ENCODE results near the gene HRH2.

Gene HRH2

DNA sequence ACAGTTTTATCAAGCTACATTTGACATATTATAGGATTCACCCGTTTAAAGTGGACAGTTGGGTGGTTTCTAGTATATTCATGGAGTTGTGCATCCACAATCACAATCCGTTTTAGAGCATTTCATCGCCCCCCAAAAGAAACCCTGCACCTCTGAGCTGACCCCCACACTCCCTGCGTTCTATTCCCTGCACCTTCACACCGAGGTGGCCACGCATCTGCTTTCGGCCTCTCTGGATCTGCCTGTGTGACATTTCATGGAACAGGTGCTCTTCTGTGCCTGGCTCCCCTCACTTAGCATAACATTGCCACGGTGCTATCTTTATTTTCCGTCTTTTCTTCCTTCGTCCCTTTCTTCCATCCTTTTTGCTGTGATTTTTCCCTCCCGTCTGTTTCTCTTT is 32.7 kb downstream of the HRH2 start:
- no peak overlapping the region for H4K91ac ChIP-seq (ENCODE audit: low read depth, low read length)
- no peaks in the 10 kb centered on the region for H3K79me2 ChIP-seq (ENCODE audit: control insufficient read depth, insufficient read depth, low read length, poor library complexity)
- H2BK5ac ChIP-seq (ENCODE audit: low read depth, low read length, poor library complexity): no peak overlapping the region
- H3K36me3 ChIP-seq (ENCODE audit: control insufficient read depth in 1 of 2, insufficient read depth in 2 of 2, low read length in 2 of 2): no peaks in the 10 kb centered on the region
- no peak overlapping the region for H3K4me2 ChIP-seq (ENCODE audit: low read length)
- H3K4ac ChIP-seq (ENCODE audit: low read depth, low read length): no peak overlapping the region
- no peak overlapping the region for H3K9ac ChIP-seq (ENCODE audit: low read length)
- no peak overlapping the region for H3K18ac ChIP-seq (ENCODE audit: low read length)
- no peaks in the 10 kb centered on the region for H3K4me1 ChIP-seq (ENCODE audit: control insufficient read depth in 1 of 2, insufficient read depth in 2 of 2, low read length in 2 of 2)
- WGBS (ENCODE audit: extremely low coverage, insufficient coverage, insufficient read length): no CpG with 5 or more reads among the region's 11 CpGs
- no peak overlapping the region for H2AK5ac ChIP-seq (ENCODE audit: low read length)
- no peaks in the 10 kb centered on the region for H3K27me3 ChIP-seq (ENCODE audit: insufficient read depth, low read length)
- H4K12ac ChIP-seq (ENCODE audit: low read depth, low read length): no peak overlapping the region
- H2AFZ ChIP-seq (ENCODE audit: insufficient read depth, low read length, poor library complexity): no peak overlapping the region
- H3K14ac ChIP-seq (ENCODE audit: low read length): no peak overlapping the region
- H3K4me3 ChIP-seq (ENCODE audit: low read depth, low read length): no peak overlapping the region
- H3K27ac ChIP-seq (ENCODE audit: low read depth, low read length): no peak overlapping the region
- no peak overlapping the region for H2BK120ac ChIP-seq (ENCODE audit: insufficient read depth, low read length, poor library complexity)
- H4K8ac ChIP-seq (ENCODE audit: low read depth, low read length): no peak overlapping the region
- no peaks in the 10 kb centered on the region for H3K79me1 ChIP-seq (ENCODE audit: low read length)
- no peak overlapping the region for H3K23ac ChIP-seq (ENCODE audit: low read length)
- DNase-seq: no peak
- H2BK12ac ChIP-seq (ENCODE audit: low read length): no peak overlapping the region
- peaks cover 8% of the 10 kb centered on the region for H3K9me3 ChIP-seq (ENCODE audit: insufficient read depth, low read depth, low read length)

DNA sequence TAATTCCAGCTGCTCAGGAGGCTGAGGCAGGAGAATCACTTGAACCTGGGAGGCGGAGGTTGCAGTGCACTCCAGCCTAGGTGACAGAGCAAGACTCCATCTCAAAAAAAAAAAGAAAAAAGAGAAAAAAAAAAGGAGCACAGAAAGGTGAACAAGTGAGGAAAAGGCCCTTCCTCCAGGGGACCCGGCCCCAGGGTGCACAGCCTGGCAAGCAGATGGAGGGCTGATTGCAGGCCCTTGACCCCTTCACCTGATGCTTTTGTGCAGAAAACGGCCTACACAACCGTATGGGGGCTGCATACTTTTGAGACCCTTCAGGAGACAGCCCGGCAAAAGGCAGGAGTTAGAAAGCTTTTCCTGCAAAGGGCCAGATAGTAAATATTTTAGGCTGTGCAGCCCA is 33.9 kb downstream of the HRH2 start:
- Histone ChIP-seq H2AK5ac (ENCODE audit: low read length) (no peak overlapping the region), H3K4me1 (ENCODE audit: control insufficient read depth in 1 of 2, insufficient read depth in 2 of 2, low read length in 2 of 2) (peaks cover 2 to 3% of the 10 kb centered on the region in 2 experiments), H3K79me1 (ENCODE audit: low read length) (peaks cover 3% of the 10 kb centered on the region), H3K27ac (ENCODE audit: low read depth, low read length) (no peak overlapping the region), H3K79me2 (ENCODE audit: control insufficient read depth, insufficient read depth, low read length, poor library complexity) (no peaks in the 10 kb centered on the region), H3K23ac (ENCODE audit: low read length) (no peak overlapping the region), H4K8ac (ENCODE audit: low read depth, low read length) (no peak overlapping the region), H2BK12ac (ENCODE audit: low read length) (no peak overlapping the region), H3K18ac (ENCODE audit: low read length) (no peak overlapping the region), H3K4ac (ENCODE audit: low read depth, low read length) (no peak overlapping the region), H3K9ac (ENCODE audit: low read length) (no peak overlapping the region), H3K27me3 (ENCODE audit: insufficient read depth, low read length) (no peaks in the 10 kb centered on the region), H2AFZ (ENCODE audit: insufficient read depth, low read length, poor library complexity) (no peak overlapping the region), H3K4me3 (ENCODE audit: low read depth, low read length) (no peak overlapping the region), H4K91ac (ENCODE audit: low read depth, low read length) (no peak overlapping the region), H3K4me2 (ENCODE audit: low read length) (no peak overlapping the region), H3K9me3 (ENCODE audit: insufficient read depth, low read depth, low read length) (peaks cover 8% of the 10 kb centered on the region), H3K36me3 (ENCODE audit: control insufficient read depth in 1 of 2, insufficient read depth in 2 of 2, low read length in 2 of 2) (no peaks in the 10 kb centered on the region), H2BK120ac (ENCODE audit: insufficient read depth, low read length, poor library complexity) (no peak overlapping the region), H4K12ac (ENCODE audit: low read depth, low read length) (no peak overlapping the region), H3K14ac (ENCODE audit: low read length) (no peak overlapping the region), H2BK5ac (ENCODE audit: low read depth, low read length, poor library complexity) (no peak overlapping the region)
- no CpG with 5 or more reads among the region's 5 CpGs for WGBS (ENCODE audit: extremely low coverage, insufficient coverage, insufficient read length)
- DNase-seq: no peak

DNA sequence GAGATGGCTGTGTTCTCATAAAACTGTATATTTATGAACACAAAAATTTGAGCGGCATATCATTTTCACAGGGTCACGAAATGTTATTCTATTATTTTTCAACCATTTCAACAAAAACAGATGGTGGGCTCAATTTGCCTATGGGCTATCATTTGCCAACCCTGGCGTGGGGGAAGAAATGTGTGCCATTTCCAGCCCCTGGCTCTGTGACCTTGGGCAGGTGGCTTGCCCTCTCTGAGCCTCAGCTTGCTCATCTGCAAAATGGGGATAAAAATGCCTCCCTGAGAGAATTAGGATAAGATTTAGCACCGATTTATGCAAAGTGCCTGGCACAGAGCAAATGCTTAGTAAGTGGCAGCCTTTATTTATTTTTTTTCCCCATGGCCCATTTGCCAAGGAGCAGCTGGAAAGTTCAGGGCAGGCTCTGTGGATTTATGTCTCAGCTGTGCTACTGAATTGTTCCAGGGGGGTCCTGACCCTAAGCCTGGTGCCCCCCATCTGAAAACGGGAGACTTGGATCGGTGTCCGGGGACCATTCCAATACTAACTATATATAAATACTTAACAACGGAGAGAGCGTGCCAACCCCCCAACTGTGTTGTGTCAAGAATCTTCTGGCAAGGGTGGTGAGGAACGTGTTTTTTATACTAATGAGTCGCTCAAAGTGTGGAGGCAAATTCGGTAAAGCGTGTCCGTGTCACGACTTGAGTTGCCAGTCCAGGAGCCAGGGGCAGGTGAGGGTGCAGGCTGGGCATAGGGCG is 34.5 kb downstream of the HRH2 start:
- no peaks in the 10 kb centered on the region for H3K79me2 ChIP-seq (ENCODE audit: control insufficient read depth, insufficient read depth, low read length, poor library complexity)
- no peak overlapping the region for H3K4me2 ChIP-seq (ENCODE audit: low read length)
- H3K14ac ChIP-seq (ENCODE audit: low read length): no peak overlapping the region
- H3K9me3 ChIP-seq (ENCODE audit: insufficient read depth, low read depth, low read length): peaks cover 8% of the 10 kb centered on the region
- H4K8ac ChIP-seq (ENCODE audit: low read depth, low read length): no peak overlapping the region
- no CpG with 5 or more reads among the region's 16 CpGs for WGBS (ENCODE audit: extremely low coverage, insufficient coverage, insufficient read length)
- no peaks in the 10 kb centered on the region for H3K27me3 ChIP-seq (ENCODE audit: insufficient read depth, low read length)
- no peak overlapping the region for H2AFZ ChIP-seq (ENCODE audit: insufficient read depth, low read length, poor library complexity)
- peaks cover 2 to 3% of the 10 kb centered on the region in 2 experiments for H3K4me1 ChIP-seq (ENCODE audit: control insufficient read depth in 1 of 2, insufficient read depth in 2 of 2, low read length in 2 of 2)
- H2AK5ac ChIP-seq (ENCODE audit: low read length): no peak overlapping the region
- no peak overlapping the region for H4K12ac ChIP-seq (ENCODE audit: low read depth, low read length)
- no peak overlapping the region for H2BK120ac ChIP-seq (ENCODE audit: insufficient read depth, low read length, poor library complexity)
- peaks cover 3% of the 10 kb centered on the region for H3K79me1 ChIP-seq (ENCODE audit: low read length)
- H3K4ac ChIP-seq (ENCODE audit: low read depth, low read length): no peak overlapping the region
- H3K9ac ChIP-seq (ENCODE audit: low read length): no peak overlapping the region
- no peak overlapping the region for H3K23ac ChIP-seq (ENCODE audit: low read length)
- no peak overlapping the region for H4K91ac ChIP-seq (ENCODE audit: low read depth, low read length)
- no peak overlapping the region for H3K4me3 ChIP-seq (ENCODE audit: low read depth, low read length)
- no peak overlapping the region for H2BK5ac ChIP-seq (ENCODE audit: low read depth, low read length, poor library complexity)
- H3K27ac ChIP-seq (ENCODE audit: low read depth, low read length): no peak overlapping the region
- no peak overlapping the region for H3K18ac ChIP-seq (ENCODE audit: low read length)
- no peak overlapping the region for H2BK12ac ChIP-seq (ENCODE audit: low read length)
- DNase-seq: no peak
- H3K36me3 ChIP-seq (ENCODE audit: control insufficient read depth in 1 of 2, insufficient read depth in 2 of 2, low read length in 2 of 2): no peaks in the 10 kb centered on the region

DNA sequence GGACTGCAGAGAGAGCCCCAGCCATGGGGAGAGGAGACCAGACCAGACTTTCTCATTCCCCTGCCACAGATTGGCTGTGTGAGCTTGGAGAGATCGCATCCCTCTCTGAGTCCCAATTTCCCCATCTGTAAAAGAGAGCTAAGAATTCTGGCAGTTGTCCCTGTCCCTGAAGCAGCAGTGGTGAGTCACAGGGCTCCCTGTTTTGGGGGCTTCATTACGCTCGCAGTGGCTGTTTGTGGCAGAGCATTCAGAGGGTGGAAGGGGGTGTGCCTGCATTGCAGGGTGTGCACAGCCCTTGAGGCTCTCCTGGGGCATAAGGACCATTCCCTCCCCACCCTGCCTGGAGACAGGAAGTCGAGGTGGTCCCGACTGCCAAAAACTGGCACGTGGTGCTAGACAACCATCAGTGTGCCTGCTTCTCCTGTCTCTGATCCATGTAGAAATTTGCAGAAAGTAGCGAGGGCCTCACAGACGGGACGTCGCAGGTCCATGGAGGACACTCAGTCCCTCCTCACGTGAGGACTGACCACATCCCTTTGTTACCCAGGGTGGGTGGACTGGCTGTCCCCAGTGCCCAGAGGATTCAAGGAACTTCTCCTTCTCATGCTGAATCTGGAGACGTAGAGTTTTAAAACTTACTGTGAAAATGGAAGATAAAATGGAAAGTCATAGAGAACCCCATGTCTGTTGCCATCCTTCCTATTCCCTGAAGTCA is 35.3 kb downstream of the HRH2 start:
- Histone ChIP-seq H2AFZ (ENCODE audit: insufficient read depth, low read length, poor library complexity) (no peak overlapping the region), H3K23ac (ENCODE audit: low read length) (no peak overlapping the region), H3K9me3 (ENCODE audit: insufficient read depth, low read depth, low read length) (peaks cover 2% of the 10 kb centered on the region)

More for the DNA sequence above, 35.3 kb downstream of the HRH2 start:
- Histone ChIP-seq H2BK5ac (ENCODE audit: low read depth, low read length, poor library complexity) (no peak overlapping the region), H3K4me3 (ENCODE audit: low read depth, low read length) (no peak overlapping the region), H2BK12ac (ENCODE audit: low read length) (no peak overlapping the region), H3K18ac (ENCODE audit: low read length) (no peak overlapping the region), H3K4me2 (ENCODE audit: low read length) (no peak overlapping the region), H3K14ac (ENCODE audit: low read length) (no peak overlapping the region), H3K27ac (ENCODE audit: low read depth, low read length) (no peak overlapping the region), H4K8ac (ENCODE audit: low read depth, low read length) (no peak overlapping the region), H3K27me3 (ENCODE audit: insufficient read depth, low read length) (no peaks in the 10 kb centered on the region), H3K9ac (ENCODE audit: low read length) (no peak overlapping the region), H3K79me2 (ENCODE audit: control insufficient read depth, insufficient read depth, low read length, poor library complexity) (no peaks in the 10 kb centered on the region), H4K91ac (ENCODE audit: low read depth, low read length) (no peak overlapping the region), H2BK120ac (ENCODE audit: insufficient read depth, low read length, poor library complexity) (no peak overlapping the region), H3K79me1 (ENCODE audit: low read length) (peaks cover 3% of the 10 kb centered on the region), H3K4ac (ENCODE audit: low read depth, low read length) (no peak overlapping the region), H2AK5ac (ENCODE audit: low read length) (no peak overlapping the region), H3K4me1 (ENCODE audit: control insufficient read depth in 1 of 2, insufficient read depth in 2 of 2, low read length in 2 of 2) (peaks cover 2 to 3% of the 10 kb centered on the region in 2 experiments), H3K36me3 (ENCODE audit: control insufficient read depth in 1 of 2, insufficient read depth in 2 of 2, low read length in 2 of 2) (no peaks in the 10 kb centered on the region), H4K12ac (ENCODE audit: low read depth, low read length) (no peak overlapping the region)
- WGBS (ENCODE audit: extremely low coverage, insufficient coverage, insufficient read length): no CpG with 5 or more reads among the region's 12 CpGs
- DNase-seq: no peak
